IPS-15b (cell line): ENCODE measurements around the gene TPRX2.
"Not testable (repeated sequence)": the region's sequence is repeated elsewhere in the genome, so short reads cannot be mapped to it uniquely, and the experiment has no call there.

Experiments
- H3K27me3 ChIP-seq: one replicate; pipeline ENCODE4 v1.6.1; 2013; ENCODE audit warnings: low read length; ENCODE audit not compliant: control insufficient read depth, insufficient read depth
- H3K36me3 ChIP-seq: one replicate; pipeline ENCODE4 v1.6.1; 2013; ENCODE audit warnings: low read length; ENCODE audit not compliant: control insufficient read depth, insufficient read depth
- H3K4me1 ChIP-seq: one replicate; pipeline ENCODE4 v1.6.1; 2013; ENCODE audit warnings: mild to moderate bottlenecking, low read length; ENCODE audit not compliant: control insufficient read depth, insufficient read depth
- H3K4me3 ChIP-seq: one replicate; pipeline ENCODE4 v1.5.1; 2013; ENCODE audit warnings: low read depth, low read length
- H3K9ac ChIP-seq: one replicate; pipeline ENCODE4 v1.6.1; 2013; ENCODE audit warnings: low read depth, mild to moderate bottlenecking, low read length
- H3K9me3 ChIP-seq: one replicate; pipeline ENCODE4 v1.6.1; 2013; ENCODE audit warnings: mild to moderate bottlenecking, low read length; ENCODE audit not compliant: control insufficient read depth, insufficient read depth

Gene TPRX2

DNA sequence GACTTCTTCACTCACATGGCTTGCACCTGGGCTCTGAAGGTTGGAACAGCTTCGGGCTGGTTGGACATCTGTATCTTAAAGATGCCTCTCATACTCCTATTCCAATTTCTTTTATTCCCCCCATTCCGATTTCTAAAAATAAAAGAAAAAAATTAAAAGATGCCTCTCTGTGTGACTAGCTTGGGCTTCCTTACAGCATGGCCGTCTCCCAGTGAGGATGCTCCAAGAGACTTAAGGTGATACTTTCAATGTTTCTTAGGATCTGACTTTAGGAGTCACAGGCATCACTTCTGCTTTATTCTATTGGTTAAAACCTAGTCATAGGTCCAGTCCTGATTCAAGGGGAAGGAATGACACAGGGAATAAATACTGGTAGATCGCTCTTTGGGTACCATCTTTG, 37.0 kb downstream of the TPRX2 start:
- no peaks in the 10 kb centered on the region for H3K36me3 ChIP-seq
- no peak overlapping the region for H3K4me3 ChIP-seq
- peaks cover 6% of the 10 kb centered on the region for H3K9me3 ChIP-seq
- no peaks in the 10 kb centered on the region for H3K27me3 ChIP-seq
- no peak overlapping the region for H3K9ac ChIP-seq
- H3K4me1 ChIP-seq: no peaks in the 10 kb centered on the region

DNA sequence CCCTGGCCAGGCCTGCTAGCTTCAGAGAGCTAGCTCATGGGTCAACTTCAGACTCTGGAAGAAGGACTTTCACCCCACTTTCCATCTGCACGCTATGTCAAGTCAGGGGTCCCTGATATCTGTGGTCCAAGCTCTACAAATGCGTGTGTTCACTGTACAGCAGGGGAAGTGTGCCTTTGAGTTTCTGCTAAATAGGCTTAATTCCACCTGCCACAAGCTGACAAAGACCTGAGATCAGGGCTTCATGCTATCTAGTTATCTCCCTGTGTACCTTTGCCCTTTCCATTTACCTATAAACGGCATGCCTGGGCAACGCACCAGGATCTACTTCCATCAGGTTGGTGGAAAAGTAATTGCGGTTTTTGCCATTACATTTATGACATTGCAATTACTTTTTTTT, 37.7 kb downstream of the TPRX2 start:
- no peaks in the 10 kb centered on the region for H3K4me1 ChIP-seq
- H3K4me3 ChIP-seq: no peak overlapping the region
- H3K9ac ChIP-seq: no peak overlapping the region
- H3K9me3 ChIP-seq: peaks cover 6% of the 10 kb centered on the region
- no peaks in the 10 kb centered on the region for H3K36me3 ChIP-seq
- no peaks in the 10 kb centered on the region for H3K27me3 ChIP-seq

DNA sequence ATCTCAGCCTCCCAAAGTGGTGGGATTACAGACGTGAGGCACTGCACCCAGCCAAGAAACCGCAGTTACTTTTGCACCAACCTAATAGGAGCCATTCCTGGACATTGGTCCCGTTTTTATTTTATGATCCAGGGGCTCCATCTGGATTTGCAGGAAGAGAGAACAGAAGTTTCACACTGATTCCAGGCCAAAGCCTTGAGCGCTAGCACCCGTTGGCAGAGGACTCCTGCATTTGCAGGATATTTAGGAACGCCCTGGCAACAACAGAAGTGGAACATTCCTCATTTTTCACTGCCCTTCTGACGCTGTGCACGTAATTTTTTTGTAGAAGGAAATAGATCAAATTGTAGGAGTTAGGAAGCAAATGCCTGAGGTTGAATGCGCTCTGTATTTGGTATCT, 38.8 kb downstream of the TPRX2 start:
- Histone ChIP-seq H3K4me1 (no peaks in the 10 kb centered on the region), H3K4me3 (no peak overlapping the region), H3K9ac (no peak overlapping the region), H3K9me3 (peaks cover 3% of the 10 kb centered on the region), H3K36me3 (no peaks in the 10 kb centered on the region), H3K27me3 (no peaks in the 10 kb centered on the region)

DNA sequence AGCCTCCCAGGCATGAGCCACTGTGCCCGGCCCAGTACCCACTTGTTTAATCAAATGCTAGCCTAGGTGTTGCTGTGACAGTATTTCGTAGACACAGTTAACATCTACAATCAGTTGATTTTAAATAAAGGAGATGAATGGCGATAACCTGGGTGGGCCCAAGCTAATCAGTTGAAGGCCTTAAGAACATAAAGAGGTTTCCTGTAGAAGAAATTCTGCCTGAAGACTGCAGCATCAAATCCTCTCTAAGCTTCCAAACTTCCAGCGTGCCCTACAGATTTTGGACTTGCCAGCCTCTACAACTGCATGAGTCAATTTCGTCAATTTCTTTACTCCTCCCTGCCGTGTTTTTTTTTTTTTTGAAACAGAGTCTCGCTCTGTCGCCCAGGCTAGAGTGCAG, 40.3 kb downstream of the TPRX2 start:
- Histone ChIP-seq H3K4me3 (no peak overlapping the region), H3K36me3 (no peaks in the 10 kb centered on the region), H3K27me3 (no peaks in the 10 kb centered on the region), H3K4me1 (no peaks in the 10 kb centered on the region), H3K9me3 (peaks cover 3% of the 10 kb centered on the region), H3K9ac (no peak overlapping the region)

DNA sequence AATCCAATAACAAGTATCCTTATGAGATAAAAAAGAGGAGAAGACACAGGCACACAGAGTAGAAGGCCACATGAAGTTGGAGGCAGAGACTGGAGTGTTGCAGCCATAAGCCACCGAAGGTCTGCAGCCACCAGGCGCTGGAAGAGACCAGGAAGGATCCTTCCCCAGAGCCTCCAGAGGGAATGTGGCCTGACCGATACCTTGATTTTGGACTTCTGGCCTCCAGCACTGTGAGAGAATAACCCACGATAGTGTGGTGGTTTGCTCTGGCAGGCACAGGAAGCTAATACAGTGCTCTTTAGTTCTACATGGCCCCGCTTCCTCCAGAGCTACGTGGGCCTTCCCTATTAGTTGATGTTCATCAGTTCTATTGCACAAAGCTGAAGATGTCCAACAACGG, 42.3 kb downstream of the TPRX2 start:
- Histone ChIP-seq H3K4me1 (no peaks in the 10 kb centered on the region), H3K27me3 (no peaks in the 10 kb centered on the region), H3K9me3 (peaks cover 3% of the 10 kb centered on the region), H3K4me3 (no peak overlapping the region), H3K36me3 (no peaks in the 10 kb centered on the region), H3K9ac (no peak overlapping the region)

DNA sequence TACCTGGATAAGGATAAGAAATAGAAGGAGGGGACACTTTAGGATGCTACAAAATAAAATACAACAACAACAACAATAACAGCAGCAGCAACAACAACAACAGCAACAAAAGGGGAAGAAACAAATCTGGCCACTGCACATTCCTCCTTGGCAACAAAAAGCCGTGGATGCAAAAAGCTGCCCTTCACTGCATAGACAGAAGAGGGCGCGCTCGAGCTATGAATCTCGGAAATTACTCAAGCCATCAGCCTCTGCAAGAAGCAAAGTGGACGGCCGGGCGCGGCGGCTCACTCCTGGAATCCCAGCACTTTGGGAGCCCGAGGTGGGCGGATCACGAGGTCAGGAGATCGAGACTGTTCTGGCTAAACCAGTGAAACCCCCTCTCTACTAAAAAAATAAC, 50.3 kb downstream of the TPRX2 start:
- H3K27me3 ChIP-seq, H3K36me3 ChIP-seq, H3K9ac ChIP-seq, H3K4me1 ChIP-seq, H3K9me3 ChIP-seq, H3K4me3 ChIP-seq: not testable (repeated sequence)

DNA sequence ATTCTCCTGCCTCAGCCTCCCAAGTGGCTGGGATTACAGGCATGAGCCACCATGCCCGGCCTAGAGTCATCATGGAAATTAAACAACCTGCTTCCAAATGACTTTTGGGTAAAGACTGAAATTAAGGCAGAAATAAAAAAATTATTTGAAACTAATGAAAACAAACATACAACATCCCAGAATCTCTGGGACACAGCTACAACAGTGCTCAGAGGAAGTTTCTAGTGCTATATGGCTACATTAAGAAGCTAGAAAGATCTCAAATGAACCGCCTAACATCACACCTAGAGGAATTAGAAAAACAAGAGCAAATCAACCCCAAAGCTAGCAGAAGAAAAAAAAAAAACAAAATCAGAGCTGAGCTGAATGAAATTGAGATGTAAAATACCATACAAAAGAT, 51.2 kb downstream of the TPRX2 start:
- not testable (repeated sequence) for H3K4me1 ChIP-seq, H3K36me3 ChIP-seq

More for the DNA sequence above, 51.2 kb downstream of the TPRX2 start:
- H3K4me3 ChIP-seq, H3K9me3 ChIP-seq, H3K9ac ChIP-seq, H3K27me3 ChIP-seq: not testable (repeated sequence)
